GM18526 (cell line): ENCODE data around the gene SLC4A2.

ENCODE experiments used
- POLR2A ChIP-seq: IDR thresholded peaks from 3 replicates; pipeline ENCODE4 v1.6.1; 2011; ENCODE audit not compliant: insufficient read length; ENCODE audit errors: extremely low read depth

SLC4A2 gene

DNA sequence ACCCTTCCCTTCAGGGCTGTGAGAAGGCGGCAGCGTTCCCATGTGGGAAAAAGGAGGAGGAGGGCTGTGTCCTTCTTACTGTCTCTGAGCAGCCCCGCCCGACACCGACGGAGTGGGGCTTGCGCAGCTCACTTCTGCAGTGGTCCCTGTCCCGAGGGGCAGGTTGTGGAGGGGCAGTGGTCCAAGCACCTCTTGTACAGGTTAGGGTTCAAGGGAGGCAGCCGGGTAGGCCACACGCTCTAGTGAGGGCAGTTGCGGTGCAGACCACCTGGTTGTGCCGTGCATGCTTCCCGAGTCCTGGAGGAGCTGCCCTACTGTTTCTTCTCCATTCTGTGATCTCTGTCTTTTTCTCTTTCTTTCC is 59.6 kb downstream of the SLC4A2 start:
- no peak for TF ChIP-seq POLR2A

DNA sequence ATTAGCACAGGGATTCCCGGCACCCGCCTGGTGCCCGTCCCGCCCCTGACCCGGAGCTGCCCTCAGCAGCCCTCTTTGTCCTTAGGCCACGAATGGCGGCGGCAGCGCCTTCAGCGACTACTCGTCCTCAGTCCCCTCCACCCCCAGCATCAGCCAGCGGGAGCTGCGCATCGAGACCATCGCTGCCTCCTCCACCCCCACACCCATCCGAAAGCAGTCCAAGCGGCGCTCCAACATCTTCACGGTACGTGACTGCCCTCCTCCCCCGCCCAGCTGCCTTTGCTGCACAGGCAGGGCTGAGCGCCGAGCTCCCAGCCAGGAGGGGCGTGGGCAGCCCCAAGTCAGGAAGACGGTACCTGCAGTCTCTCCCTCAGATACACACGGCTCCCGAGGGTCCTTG is 60.5 kb downstream of the SLC4A2 start:
- no peak for TF ChIP-seq POLR2A

DNA sequence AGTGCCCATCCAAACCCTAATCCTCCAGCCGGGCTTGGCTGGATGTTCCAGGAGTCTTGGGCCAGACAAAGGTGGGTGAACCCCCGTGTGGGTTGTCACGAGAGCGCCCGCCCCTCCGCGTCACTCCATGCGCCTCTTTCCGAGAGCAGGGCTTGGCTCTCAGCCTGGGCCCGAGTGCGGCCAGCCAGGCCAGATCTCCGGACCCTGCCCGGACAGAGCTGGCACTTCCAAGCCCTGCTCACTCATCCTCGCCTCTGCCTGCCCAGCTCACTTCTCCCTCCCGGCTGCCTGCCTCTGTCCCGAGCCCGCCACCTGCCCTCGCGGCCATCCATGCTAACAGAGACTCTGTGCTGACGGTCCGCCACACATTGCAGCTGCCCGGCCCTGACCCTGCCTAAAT is 61.5 kb downstream of the SLC4A2 start:
- no peak for TF ChIP-seq POLR2A

DNA sequence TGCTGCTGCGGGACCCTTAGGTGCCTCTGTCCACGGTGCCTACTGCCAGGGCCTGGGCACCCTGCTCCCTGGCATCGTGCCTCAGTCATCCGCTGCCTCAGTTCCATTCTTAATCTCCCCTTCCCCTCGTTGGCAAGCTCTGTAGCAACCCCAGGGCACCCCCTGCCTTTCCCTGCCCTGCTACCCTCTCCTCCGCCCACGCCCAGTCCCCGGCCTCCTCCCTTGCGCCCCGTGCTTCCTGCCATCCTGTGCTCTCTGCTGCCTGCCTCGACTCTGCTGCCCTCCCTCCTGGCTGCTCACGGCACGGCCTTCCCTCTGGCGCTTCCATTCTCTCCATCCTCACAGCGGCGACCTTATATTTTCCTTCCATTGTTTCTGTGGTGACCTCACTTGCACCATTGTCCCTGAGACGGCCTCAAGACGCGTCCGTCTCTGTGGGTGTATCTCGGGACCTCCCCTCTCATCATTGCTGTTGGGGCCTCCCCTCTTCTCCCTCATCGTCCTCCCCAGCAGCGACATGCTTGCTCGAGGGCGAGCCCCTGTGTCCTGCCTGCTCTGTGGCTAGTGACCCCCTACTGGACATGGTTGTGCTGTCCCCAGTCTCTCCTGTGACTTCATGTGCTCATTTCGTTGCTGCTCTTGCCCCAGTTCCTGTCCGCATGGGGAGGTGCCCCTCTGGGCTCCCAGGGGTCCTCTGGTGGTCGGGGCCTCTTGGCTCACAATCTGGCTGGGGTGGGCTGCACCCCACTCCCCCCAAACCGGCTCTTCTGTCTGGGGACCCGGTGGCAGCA is 62.2 kb downstream of the SLC4A2 start:
- TF ChIP-seq POLR2A, result no peak

DNA sequence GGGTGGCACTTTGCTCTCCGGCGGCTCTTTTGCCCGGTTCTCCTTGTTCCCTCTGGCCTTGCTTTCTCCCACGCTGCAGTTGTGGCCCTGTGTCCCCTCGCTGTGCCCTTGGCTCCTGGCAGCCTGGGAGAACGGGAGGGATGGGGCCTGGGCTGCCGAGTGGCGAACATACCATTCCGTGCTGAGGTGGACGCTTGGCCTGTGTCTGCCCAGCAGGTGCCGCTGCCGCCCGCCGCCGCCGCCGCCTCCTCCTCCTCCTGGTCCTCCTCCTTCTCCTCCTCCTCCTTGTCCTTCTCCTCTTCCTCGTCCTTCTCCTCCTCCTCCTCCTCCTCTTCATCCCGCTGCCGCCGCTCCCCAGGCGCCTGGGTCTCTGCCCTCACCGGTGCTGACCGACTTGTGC is 62.9 kb downstream of the SLC4A2 start:
- TF ChIP-seq POLR2A, result no peak

DNA sequence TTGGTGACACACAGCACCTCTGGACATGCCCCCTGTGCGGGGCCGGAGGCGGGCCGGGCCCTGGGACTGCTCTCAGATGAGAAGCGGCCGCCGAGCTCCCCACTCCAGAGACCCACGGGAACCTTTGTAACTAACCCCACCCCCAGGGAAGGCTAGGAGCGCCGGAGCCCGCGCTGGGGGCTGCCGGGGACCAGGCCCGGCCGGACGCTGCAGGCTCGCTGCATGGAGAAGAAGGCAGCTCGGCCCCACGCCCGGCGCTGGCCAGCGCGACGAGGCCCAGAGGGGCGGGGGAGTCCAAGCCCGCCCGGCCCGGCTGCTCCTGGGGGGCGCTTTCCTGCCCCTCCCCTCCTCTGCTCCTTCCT is 63.4 kb downstream of the SLC4A2 start:
- no peak for TF ChIP-seq POLR2A

DNA sequence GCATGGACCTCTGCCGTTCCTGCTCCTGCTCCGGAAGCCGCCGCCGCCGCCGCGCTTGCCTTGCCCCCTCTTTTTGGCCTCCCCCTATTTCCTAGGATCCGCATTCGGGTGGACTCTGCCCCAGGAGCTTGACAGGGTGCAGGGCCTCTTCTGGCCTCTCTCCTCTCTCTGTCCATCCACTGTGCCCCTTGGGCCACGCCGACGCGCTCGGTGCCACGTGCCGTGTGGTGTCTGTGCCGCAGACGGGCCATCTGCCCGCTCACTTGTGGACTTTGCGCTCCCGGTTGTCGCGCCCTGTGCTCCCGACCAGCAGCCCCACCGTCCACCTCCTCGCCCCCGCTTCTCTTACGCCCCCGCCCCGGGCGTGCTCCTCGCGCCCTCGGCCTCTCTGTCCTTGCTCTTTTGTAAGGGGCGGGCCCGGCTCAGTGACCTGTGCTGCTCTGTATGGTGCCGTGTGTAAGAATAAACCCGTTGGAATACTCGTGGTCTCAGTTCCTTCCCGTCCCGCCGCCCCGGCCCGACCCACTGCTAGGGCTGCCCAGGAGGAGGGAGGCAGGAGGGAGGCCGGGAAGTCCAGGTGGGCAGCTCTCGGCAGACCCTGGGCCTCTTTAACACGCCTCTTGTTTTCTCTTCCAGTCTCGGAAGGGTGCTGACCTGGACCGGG is 63.9 kb downstream of the SLC4A2 start:
- TF ChIP-seq POLR2A, result no peak

DNA sequence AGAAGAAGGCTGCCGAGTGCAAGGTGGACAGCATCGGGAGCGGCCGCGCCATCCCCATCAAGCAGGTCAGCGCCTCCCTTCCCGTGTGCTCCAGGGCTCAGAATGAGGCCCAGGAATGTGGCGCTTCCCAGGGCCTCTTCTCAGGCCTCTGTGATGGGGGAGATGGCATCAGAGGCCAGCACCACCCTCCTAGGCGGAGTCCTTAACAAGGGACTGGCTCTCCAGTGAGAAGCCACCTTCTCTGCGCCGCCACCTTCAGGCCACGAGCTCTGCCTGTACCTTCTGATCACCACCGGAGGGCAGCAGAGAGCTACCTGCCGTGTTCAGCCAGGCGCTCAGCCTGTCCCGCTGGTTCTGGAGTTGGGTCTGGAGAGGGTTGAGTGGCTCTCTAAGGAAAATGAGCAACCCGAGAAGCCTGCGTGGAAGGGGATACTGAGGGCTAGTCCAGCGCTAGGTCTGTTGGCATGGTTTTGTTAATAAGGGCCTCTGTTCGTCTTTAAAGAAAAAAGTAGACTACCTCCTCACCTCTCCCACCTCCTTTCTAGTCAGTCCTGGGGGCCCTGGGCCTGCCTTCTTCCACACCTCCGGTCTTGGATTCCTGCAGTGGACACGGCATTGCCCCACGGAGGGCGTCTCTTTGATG is 64.6 kb downstream of the SLC4A2 start:
- TF ChIP-seq POLR2A, result no peak

DNA sequence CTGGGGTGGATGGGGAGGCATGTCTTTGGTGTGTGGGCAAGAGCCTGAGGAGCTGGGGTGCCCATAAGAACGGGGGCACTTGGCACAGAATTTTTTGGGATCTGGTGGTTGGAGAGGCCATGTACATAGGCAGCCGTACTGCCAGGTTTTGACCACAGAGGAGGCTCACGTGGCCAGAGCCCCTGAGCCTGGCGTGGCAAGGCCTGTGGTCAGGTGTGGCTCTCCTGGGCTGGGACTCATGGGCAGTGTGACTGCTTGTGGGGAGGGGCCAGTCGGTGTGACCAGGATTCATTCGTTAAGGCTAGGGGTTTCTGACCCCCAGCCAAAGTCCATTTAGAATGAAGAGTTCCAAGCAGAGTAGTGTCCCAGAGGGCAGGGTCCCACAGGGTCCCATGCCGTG is 65.1 kb downstream of the SLC4A2 start:
- TF ChIP-seq POLR2A, result no peak

DNA sequence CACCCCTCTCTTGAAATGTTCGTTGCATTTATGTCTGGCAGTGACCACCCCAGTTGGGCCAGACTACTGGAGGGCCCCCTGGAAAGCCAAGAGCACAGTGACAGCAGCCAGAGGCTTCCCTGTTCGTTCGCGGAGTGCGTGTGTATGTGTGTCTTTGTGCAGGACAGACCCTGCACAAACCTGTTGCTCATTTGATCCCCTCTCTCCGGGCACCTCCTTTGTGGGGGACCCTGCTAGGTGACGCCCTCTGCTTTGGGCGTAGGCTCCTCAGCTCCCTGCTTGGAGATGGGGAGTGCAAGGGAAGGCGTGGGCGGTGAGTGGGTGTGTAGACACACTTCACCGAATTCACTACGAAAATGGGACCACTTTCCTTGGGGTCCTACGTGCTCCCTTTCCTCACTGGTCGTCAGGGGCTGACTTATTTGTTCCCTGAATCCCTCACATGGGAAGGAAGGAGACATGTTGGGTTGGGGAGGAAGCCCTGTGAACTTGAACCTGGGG is 65.6 kb downstream of the SLC4A2 start:
- no peak for TF ChIP-seq POLR2A

DNA sequence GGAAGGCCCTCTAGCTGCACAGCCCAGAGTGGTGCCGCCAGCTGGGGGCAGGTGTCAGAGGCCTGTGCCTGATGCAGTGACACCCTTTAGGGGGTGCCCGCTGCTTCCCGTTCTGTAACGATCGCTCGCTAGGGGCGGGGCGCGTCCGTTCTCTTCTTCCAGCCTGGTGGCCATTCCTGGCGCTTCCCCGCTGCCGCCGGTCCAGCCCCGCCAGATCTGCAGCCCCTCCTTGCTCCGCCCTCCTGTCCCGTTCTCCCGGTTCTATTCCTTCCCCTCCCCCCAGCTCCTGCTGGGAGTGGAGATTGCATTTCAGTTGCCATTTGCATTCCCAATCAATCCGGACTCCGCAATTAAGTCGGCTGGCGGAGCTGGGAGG is 66.1 kb downstream of the SLC4A2 start:
- TF ChIP-seq POLR2A, result no peak

DNA sequence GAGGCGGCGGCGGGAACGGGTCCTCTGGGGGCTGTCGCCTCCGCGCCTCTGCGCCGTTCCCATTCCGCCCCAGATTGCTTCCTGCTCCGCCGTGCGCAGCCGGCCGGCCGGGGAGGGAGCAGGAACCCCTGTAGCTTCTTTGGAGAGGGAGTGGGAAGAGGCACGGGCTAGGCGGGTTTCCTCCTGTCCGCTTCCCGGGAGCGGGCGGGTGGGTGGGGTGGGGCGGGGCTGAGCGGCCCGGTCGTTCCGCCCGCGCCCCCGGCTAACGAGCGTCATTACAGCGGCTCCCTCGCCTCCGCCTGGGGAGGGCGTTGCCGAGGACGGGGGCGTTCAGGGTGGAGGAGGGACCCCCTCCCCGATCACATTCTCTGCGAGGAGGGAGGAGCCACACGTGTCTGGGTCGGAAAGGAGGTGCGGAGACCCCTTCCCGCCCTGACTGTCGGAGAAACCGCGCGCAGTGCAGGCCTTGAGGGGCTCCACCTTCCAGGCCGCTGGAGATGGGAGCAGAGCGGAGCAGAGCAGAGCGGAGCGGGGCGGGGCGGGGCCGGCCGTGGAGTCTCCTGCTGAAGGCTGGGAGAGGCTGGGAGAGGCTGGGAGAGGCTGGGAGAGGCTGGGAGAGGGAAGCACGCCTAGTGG is 66.6 kb downstream of the SLC4A2 start:
- no peak for TF ChIP-seq POLR2A
